Measurements from ENCODE around the gene IL17RB. TPM values are rescaled to one million over a fixed set of nuclear protein-coding genes. Genes with fewer than 3 reads are reported as not detected.

The IL17RB gene
- total and polyA plus RNA-seq, 8 donors = 4.0 to 18.8 (median 6.6) TPM

GRCh38 chr3:53823026-53823955 lies 23.1 kb upstream of the IL17RB start:
- no peaks in the 10 kb centered on the region for H3K9me3 ChIP-seq
- no peaks in the 10 kb centered on the region for H3K27me3 ChIP-seq
- intact Hi-C loops (cut with DNase I) = no loop called here
- no peak overlapping the region for H3K27ac ChIP-seq
- peaks cover 4 to 12% (median 6%) of the 10 kb centered on the region in 3 donors for H3K4me1 ChIP-seq
- H3K4me3 ChIP-seq = no peak overlapping the region
- TF ChIP-seq CTCF (IDR thresholded peaks at IDR 0.05) = no peak
- DNase-seq = peak in 2 of 6 donors; percentile 12 to 54
- peaks cover 0 to 54% (median 20%) of the 10 kb centered on the region in 3 donors for H3K36me3 ChIP-seq
- WGBS, 2 donors = 96% methylated on average over 67 of the region's 67 CpGs
- no peak for FAIRE-seq
- ATAC-seq = no peak

GRCh38 chr3:53823956-53824657 lies 22.3 kb upstream of the IL17RB start:
- Histone ChIP-seq H3K27ac (no peak overlapping the region), H3K4me3 (no peak overlapping the region), H3K4me1 (peaks cover 4 to 18% (median 6%) of the 10 kb centered on the region in 3 donors), H3K27me3 (no peaks in the 10 kb centered on the region), H3K9me3 (no peaks in the 10 kb centered on the region), H3K36me3 (peaks cover 0 to 46% (median 14%) of the 10 kb centered on the region in 3 donors)
- FAIRE-seq = no peak
- DNase-seq = no peak
- intact Hi-C loops (cut with DNase I) = no loop called here
- no peak for ATAC-seq
- TF ChIP-seq CTCF (IDR thresholded peaks at IDR 0.05) = no peak
- 77 to 81% methylated on average over 10 of the region's 10 CpGs for WGBS, 2 donors

GRCh38 chr3:53824795-53825194 lies 21.6 kb upstream of the IL17RB start:
- FAIRE-seq (no peak), ATAC-seq (no peak), DNase-seq (no peak)
- Histone ChIP-seq H3K27ac (no peak overlapping the region), H3K9me3 (no peaks in the 10 kb centered on the region), H3K4me1 (peaks cover 4 to 18% (median 6%) of the 10 kb centered on the region in 3 donors), H3K4me3 (no peak overlapping the region), H3K36me3 (peaks cover 0 to 39% (median 8%) of the 10 kb centered on the region in 3 donors), H3K27me3 (no peaks in the 10 kb centered on the region)
- 93 to 95% methylated on average over 4 of the region's 4 CpGs for WGBS, 2 donors
- TF ChIP-seq CTCF (IDR thresholded peaks at IDR 0.05) = no peak
- intact Hi-C loops (cut with DNase I) = no loop called here

GRCh38 chr3:53826048-53826447 lies 20.3 kb upstream of the IL17RB start:
- Histone ChIP-seq H3K27ac (no peak overlapping the region), H3K4me1 (peaks cover 4 to 18% (median 6%) of the 10 kb centered on the region in 3 donors), H3K36me3 (peaks cover 0 to 28% (median 4%) of the 10 kb centered on the region in 3 donors), H3K9me3 (no peaks in the 10 kb centered on the region), H3K4me3 (no peak overlapping the region), H3K27me3 (no peaks in the 10 kb centered on the region)
- no peak for TF ChIP-seq CTCF (IDR thresholded peaks at IDR 0.05)
- ATAC-seq = peak in 1 of 4 donors; percentile 34
- intact Hi-C loops (cut with DNase I) = no loop called here
- no peak for FAIRE-seq
- DNase-seq = no peak
- 21 to 25% methylated on average over 1 of the region's 1 CpG for WGBS, 2 donors
